GM19397 (cell line): Measurements from ENCODE around the gene HAAO.
"Not testable (repeated sequence)": the region's sequence is repeated elsewhere in the genome, so short reads cannot be mapped to it uniquely, and the experiment has no call there.

Experiments used
- ATAC-seq: cut with Tn5 transposase; IDR thresholded peaks from one replicate; pipeline ENCODE4 v1.9.1; 2021; ENCODE audit warnings: mild to moderate bottlenecking, moderate library complexity; ENCODE audit not compliant: unreplicated experiment

Gene HAAO

DNA sequence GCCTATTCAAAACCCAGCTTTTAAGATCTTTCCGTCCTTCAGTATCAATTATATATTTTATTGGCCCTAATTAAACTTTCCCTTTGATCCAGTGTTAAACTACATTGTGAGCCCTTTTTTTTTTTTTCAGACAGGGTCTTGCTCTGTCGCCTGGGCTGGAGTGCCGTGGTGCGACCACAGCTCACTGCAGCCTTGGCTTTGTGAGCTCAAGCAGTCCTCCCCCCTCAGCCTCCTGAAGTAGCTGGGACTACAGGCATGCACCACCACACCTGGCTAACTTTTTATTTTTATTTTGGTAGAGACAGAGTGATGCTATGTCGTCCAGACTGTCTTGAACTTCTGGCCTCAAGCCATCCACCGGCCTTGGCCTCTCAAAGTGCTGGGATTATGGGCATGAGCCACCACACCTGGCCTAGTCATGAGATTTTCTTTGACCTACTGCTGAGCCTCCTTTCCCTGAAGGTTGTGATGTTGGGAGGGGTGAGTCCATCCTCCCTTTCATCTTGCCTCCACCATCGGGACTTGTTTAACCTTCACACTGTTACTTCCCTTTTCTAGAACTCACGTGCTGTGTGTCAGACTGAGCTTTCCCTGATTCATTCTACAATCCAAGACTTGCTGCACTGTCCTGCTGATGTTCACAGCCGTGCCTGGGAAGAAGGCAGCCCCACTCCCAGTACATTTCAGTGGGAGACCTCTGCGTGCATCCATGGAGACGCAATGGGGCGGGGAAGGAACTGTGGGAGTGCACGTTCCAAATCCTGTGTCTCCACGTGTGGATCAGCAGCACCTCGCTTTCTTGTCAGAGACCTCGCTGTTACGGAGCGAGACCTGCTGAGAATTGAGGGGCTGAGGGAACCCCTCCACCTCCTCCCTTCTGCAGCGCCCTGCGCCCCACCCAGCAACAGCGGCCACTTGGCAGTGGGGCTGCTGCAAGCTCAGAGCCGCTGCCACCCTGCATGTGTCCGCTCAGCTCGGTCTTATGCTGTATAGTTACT is 39.3 kb downstream of the HAAO start:
- no peak for ATAC-seq

GRCh38 chr2:42752314-42752713 is 40.1 kb downstream of the HAAO start:
- ATAC-seq, result peak; percentile 36

DNA sequence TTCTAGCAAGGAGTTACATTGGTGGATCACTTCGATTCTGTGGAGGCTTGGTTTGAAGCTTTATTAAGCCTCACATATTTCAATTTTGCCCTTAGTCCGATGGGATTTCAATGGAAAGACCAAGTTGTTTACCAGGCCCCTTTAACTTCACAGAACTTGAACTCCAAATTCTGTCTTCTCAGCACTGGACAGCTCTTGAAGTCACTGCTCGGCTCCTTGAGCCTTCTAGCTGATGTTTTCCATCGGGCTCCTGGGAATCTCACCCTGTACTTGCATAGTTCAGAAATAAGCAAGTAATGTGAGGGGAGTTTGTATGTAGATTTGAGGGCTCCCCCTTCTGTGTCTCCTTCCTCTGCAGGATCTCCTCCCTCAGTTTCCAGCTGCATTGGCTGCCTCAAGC is 43.5 kb downstream of the HAAO start:
- no peak for ATAC-seq

DNA sequence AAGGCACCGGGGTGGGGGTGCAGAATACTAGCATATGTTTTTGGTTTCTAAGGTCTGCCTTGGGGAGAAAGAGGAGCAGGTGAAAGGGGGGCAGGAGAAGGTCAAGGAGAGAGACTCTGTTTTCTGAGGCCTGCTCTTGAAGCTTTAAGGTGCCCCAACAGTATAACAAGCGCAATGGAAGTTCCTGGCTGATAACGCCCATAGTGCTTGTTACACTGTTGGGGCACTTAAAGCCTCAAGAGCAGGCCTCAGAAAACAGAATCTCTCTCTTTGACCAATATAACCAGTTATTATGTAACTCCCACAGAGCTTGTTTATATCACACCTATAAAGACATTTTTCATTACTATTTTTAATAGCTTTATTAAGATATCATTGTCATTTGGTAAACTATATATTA is 45.0 kb downstream of the HAAO start:
- ATAC-seq, result no peak

DNA sequence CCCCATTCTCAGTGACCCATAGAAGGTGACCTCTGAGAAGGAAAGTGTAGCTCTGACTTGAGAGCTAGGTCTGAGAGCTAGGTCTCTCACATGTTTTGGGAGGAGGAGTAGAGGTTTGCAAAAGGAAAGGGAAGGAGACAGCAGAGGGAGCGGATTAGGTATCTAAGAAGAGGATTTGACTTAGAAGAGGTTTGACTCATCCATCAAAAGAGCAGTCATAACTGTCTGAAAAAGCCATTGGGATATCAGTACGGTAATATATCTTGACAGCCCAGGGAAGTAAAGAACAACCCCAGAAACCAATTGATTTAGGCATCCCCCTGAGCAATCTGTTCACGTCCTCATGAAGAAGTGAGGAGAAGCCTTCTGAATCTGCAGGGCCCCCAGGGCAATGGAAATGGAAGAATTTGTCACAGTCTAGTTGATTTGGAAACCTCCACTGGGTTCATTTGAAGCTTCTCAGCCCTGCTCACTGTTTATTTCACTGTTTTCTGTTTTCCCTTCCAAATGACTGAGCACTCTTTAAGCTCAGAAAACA is 47.8 kb downstream of the HAAO start:
- no peak for ATAC-seq

- ATAC-seq, result no peak
Measured at GRCh38 chr2:42743659-42743990, 48.8 kb downstream of the HAAO start.

- ATAC-seq, result no peak
Measured at GRCh38 chr2:42742740-42743658, 49.4 kb downstream of the HAAO start.

GRCh38 chr2:42741140-42741539 is 51.2 kb downstream of the HAAO start:
- ATAC-seq, result no peak

DNA sequence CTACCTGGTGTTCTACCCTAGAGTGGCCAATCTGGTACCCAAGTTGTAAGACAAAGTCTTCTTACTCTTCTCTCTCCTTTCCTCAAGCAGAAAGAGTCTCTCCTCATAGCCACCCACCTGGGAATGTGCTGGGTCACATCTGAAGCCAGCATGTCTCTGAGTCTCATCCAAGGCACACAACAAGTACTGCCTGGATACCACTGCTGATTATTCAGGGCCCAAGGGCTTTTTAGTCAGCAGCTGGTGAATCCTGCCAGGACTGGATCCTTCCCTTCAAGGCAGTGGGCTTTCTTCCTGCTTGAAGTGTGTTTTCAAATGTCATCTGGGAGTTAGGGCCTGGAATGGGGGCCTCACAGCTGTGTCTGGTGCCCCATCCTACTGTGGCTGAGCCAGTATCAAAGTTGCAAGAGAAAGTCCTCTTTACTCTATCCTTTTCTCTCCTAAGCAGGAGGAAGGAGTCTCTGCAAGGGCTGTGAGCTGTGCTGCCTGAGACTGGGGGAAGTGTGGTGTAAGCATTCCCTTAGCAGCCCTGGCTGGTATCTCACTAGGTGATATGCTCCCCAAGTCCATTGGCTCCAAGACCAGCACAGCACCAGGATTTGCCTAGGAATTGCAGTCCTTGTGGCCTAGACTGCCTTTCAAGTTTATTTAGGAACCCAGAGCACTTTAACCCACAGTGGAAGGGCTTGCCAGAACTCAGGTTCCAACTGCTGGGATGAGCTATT is 55.6 kb downstream of the HAAO start:
- ATAC-seq, result no peak

DNA sequence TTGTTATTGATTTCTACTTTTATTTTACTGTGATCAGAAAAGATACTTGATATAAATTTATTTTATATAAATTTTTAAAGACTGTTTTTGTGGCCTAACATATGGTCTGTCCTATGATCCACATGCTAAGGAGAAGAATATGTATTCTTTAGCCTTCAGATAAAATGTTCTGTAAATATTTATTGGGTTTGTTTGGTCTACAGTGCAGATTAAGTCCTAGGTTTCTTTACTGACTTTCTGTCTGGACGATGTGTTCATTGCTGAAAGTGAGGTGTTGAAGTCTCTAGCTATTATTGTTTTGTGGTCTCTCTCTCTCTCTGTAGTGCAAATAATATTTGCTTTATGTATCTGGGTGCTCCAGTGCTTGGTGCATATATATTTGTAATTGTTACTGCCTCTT is 58.5 kb downstream of the HAAO start:
- ATAC-seq, result no peak

DNA sequence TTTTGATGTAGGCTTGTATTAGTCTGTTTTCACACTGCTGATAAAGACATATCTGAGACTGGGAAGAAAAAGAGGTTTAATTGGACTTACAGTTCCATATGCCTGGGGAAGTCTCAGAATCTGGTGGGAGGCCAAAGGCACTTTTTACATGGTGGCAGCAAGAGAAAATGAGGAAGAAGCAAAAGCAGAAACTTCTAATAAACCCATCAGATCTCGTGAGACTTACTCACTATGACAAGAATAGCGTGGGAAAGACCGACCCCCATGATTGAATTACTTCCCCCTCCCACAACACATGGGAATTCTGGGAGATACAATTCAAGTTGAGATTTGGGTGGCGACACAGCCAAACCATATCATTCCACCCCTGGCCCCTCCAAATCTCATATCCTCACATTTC is 61.1 kb downstream of the HAAO start:
- ATAC-seq, result not testable (repeated sequence)

DNA sequence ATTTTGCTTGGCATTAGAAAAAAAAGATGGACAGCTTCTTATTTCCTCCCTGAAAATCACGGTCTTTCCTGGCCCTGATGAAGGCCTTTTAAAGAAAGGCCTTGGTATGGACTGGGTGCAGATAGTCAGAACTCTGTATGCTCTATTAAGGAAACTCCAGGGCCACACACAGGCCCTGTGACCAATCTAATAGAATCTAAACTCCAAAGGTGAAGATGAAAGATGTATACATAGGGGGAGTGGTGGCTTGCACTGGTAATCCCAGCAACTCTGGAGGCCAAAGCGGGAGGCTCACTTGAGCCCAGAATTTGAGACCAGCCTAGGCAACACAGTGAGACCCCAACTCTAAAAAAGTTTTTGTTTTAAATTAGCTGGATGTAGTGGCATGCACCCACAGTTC is 65.7 kb downstream of the HAAO start:
- no peak for ATAC-seq

GRCh38 chr2:42725657-42726056 is 66.7 kb downstream of the HAAO start:
- ATAC-seq, result no peak

GRCh38 chr2:42724886-42725285 is 67.5 kb downstream of the HAAO start:
- no peak for ATAC-seq

GRCh38 chr2:42723465-42723864 is 68.9 kb downstream of the HAAO start:
- no peak for ATAC-seq

GRCh38 chr2:42722320-42723190 is 69.8 kb downstream of the HAAO start:
- peak; percentile 95 for ATAC-seq

- ATAC-seq, result no peak
Measured at GRCh38 chr2:42721898-42722297, 70.5 kb downstream of the HAAO start.
